GM23338 (cell line): Measurements from ENCODE around the gene ADAMTS20. TPM values are rescaled to one million over a fixed set of nuclear protein-coding genes. Genes with fewer than 3 reads are reported as not detected.
A peak's percentile ranks its signal among the peaks of the same experiment; 100 is the strongest.

ENCODE experiments used
- ATAC-seq: fragments of 200-7000 bp; cut with Tn5 transposase; 3 replicates; pipeline ENCODE4 v1.9.1; 2020
- DNase-seq: peaks from one replicate; pipeline ENCODE4 v3.0.0-alpha.2; 2015; ENCODE audit warnings: low spot score
- H2AFZ ChIP-seq: fragments of 200-600 bp; sonication (generic); 2 replicates; pipeline ENCODE4 v1.8.0; 2016; ENCODE audit warnings: antibody characterized with exemption, mild to moderate bottlenecking, moderate library complexity
- H3F3A ChIP-seq: fragments of 200-600 bp; sonication (generic); replicated peaks from 2 replicates; pipeline ENCODE4 v1.8.0; 2017; ENCODE audit warnings: antibody characterized with exemption, mixed run types, low read depth
- H3K27ac ChIP-seq: fragments of 200-600 bp; sonication (generic); 2 replicates; pipeline ENCODE4 v1.6.1; 2016; ENCODE audit warnings: low read depth
- H3K27me3 ChIP-seq: fragments of 200-600 bp; sonication (generic); 2 replicates; pipeline ENCODE4 v1.8.0; 2016; ENCODE audit warnings: mild to moderate bottlenecking, mixed run types, moderate library complexity; ENCODE audit not compliant: insufficient read depth
- H3K36me3 ChIP-seq: fragments of 200-600 bp; sonication (generic); 2 replicates; pipeline ENCODE4 v1.8.0; 2016; ENCODE audit warnings: mild to moderate bottlenecking; ENCODE audit not compliant: insufficient read depth
- H3K4me1 ChIP-seq: fragments of 200-600 bp; sonication (generic); 2 replicates; pipeline ENCODE4 v1.8.0; 2016; ENCODE audit warnings: mild to moderate bottlenecking, moderate library complexity; ENCODE audit not compliant: insufficient read depth
- H3K4me2 ChIP-seq: fragments of 200-600 bp; sonication (generic); 2 replicates; pipeline ENCODE4 v1.7.1; 2017; ENCODE audit warnings: mixed run types
- H3K4me3 ChIP-seq: fragments of 200-600 bp; sonication (generic); 2 replicates; pipeline ENCODE4 v1.6.1; 2016; ENCODE audit warnings: mixed run types
- H3K79me2 ChIP-seq: fragments of 200-600 bp; sonication (generic); replicated peaks from 2 replicates; pipeline ENCODE4 v1.8.0; 2017; ENCODE audit warnings: mild to moderate bottlenecking; ENCODE audit not compliant: insufficient read depth
- H3K9me2 ChIP-seq: fragments of 200-600 bp; sonication (generic); 2 replicates; pipeline ENCODE4 v1.8.0; 2017; ENCODE audit not compliant: insufficient read depth
- H4K20me1 ChIP-seq: fragments of 200-600 bp; sonication (generic); replicated peaks from 2 replicates; pipeline ENCODE4 v1.8.0; 2017; ENCODE audit warnings: mild to moderate bottlenecking; ENCODE audit not compliant: insufficient read depth
- H3K27ac Mint-ChIP-seq: 2 replicates; pipeline ENCODE4 v1.8.0; 2020; ENCODE audit warnings: inconsistent platforms, mild to moderate bottlenecking, moderate library complexity, mixed read lengths
- H3K27me3 Mint-ChIP-seq: 3 replicates; pipeline ENCODE4 v1.8.0; 2022; ENCODE audit warnings: low read depth, mild to moderate bottlenecking, moderate library complexity, mixed read lengths, inconsistent platforms; ENCODE audit not compliant: insufficient read depth, poor library complexity
- H3K36me3 Mint-ChIP-seq: 3 replicates; pipeline ENCODE4 v1.8.0; 2021; ENCODE audit warnings: low read depth, mild to moderate bottlenecking, inconsistent platforms, moderate library complexity, mixed read lengths
- H3K4me1 Mint-ChIP-seq: 3 replicates; pipeline ENCODE4 v1.8.0; 2020; ENCODE audit warnings: mild to moderate bottlenecking, inconsistent platforms, mixed read lengths
- H3K4me3 Mint-ChIP-seq: 3 replicates; pipeline ENCODE4 v1.8.0; 2021; ENCODE audit warnings: moderate library complexity, mild to moderate bottlenecking, inconsistent platforms, mixed read lengths
- H3K9me3 Mint-ChIP-seq: 3 replicates; pipeline ENCODE4 v1.8.0; 2020; ENCODE audit warnings: moderate library complexity, mild to moderate bottlenecking, inconsistent platforms, mixed read lengths
- ETS1 ChIP-seq: IDR thresholded peaks from 2 replicates; pipeline ENCODE4 v1.6.1; 2016; ENCODE audit warnings: antibody characterized with exemption
- EZH2 ChIP-seq: fragments of 200-600 bp; sonication (generic); IDR thresholded peaks from one replicate; pipeline ENCODE4 v1.8.0; 2017; ENCODE audit warnings: antibody characterized with exemption, mild to moderate bottlenecking, low read depth; ENCODE audit not compliant: unreplicated experiment
- JUNB ChIP-seq: IDR thresholded peaks from one replicate; pipeline ENCODE4 v1.6.1; 2016; ENCODE audit warnings: antibody characterized with exemption; ENCODE audit not compliant: unreplicated experiment
- NANOG ChIP-seq: IDR thresholded peaks from 2 replicates; pipeline ENCODE4 v1.6.1; 2016; ENCODE audit warnings: antibody characterized with exemption, borderline replicate concordance
- POLR2AphosphoS5 ChIP-seq: IDR thresholded peaks from 2 replicates; pipeline ENCODE4 v1.6.1; 2016; ENCODE audit warnings: antibody characterized with exemption, low read depth
- STAT1 ChIP-seq: IDR thresholded peaks from one replicate; pipeline ENCODE4 v1.6.1; 2016; ENCODE audit warnings: antibody characterized with exemption; ENCODE audit not compliant: unreplicated experiment
- ZNF114 ChIP-seq: fragments of 250-450 bp; sonication (Bioruptor Pico); IDR thresholded peaks from 2 replicates; pipeline ENCODE4 v1.5.0; 2020; ENCODE audit warnings: mild to moderate bottlenecking, moderate library complexity
- ZNF331 ChIP-seq: fragments of 250-450 bp; sonication (Bioruptor Pico); IDR thresholded peaks from 2 replicates; pipeline ENCODE4 v1.5.0; 2020; ENCODE audit warnings: low read depth, mild to moderate bottlenecking, moderate library complexity
- polyA plus RNA-seq: library from polyadenylated mRNA; unstranded; fragments of >200 nt; fragmentation: Nextera tagmentation; extraction: Ambion mirVana; gene quantifications from 2 replicates; pipeline ENCODE4 v1.2.1, GENCODE V29; 2016
- total RNA-seq: library from RNA; depleted of rRNA; stranded (reverse); fragments of >200 nt; shearing (Covaris generic); gene quantifications from 2 replicates; pipeline ENCODE4 v1.2.3, GENCODE V29; 2014
- TF ChIP-seq, protein P1 (sequence below): IDR thresholded peaks from one replicate; pipeline ENCODE4 v1.6.1; 2018; ENCODE audit warnings: antibody characterized with exemption; ENCODE audit not compliant: unreplicated experiment

Gene ADAMTS20
- total and polyA plus RNA-seq, 2 experiments from 2014 or later: 2.0 to 9.3 TPM

GRCh38 chr12:43551279-43551970, 578 bp downstream of the ADAMTS20 start (continued):
- TF ChIP-seq POLR2AphosphoS5: no peak
- TF ChIP-seq NANOG: no peak
- no peak for TF ChIP-seq STAT1

DNA sequence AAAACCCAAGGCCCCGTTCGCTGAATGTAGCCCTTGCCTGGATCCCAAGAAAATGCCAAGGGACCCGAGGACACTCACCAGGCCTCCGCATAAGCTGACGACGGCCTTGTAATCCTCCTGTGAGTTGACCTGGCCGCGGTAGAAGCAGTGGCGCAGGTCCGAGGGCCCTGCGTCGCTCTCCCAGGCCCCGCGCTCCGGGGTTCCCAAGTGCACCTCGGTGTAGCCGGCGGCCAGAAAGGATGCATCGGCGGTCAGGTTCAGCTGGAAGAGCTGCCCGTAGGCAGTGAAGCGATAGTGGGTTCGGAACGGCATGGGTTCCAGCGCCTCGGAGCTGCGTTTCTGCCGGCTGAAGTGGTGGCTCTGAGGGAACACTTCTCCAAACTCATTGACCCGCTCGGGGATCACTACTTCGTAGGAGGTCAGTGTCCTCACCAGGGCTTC, 1.2 kb downstream of the ADAMTS20 start:
- DNase-seq: peak; percentile 56
- H3K4me2 ChIP-seq: peak overlapping the region; percentile 91

GRCh38 chr12:43544703-43545102, 7.3 kb downstream of the ADAMTS20 start:
- peaks cover 6% of the 10 kb centered on the region for H3K27me3 ChIP-seq
- H3K9me3 Mint-ChIP-seq: no peaks in the 10 kb centered on the region
- no peak overlapping the region for H3K4me3 ChIP-seq
- H3K27ac Mint-ChIP-seq: no peak overlapping the region
- no peaks in the 10 kb centered on the region for H3K36me3 Mint-ChIP-seq
- no peaks in the 10 kb centered on the region for H3K4me1 ChIP-seq
- H2AFZ ChIP-seq: no peak overlapping the region
- peaks cover 4% of the 10 kb centered on the region; the same call in 1 of the 2 replicates for H3K36me3 ChIP-seq
- H3K4me2 ChIP-seq: no peak overlapping the region
- H3F3A ChIP-seq: no peaks in the 10 kb centered on the region
- H3K9me2 ChIP-seq: no peaks in the 10 kb centered on the region
- H4K20me1 ChIP-seq: 0 out of 2 replicates have a peak, but pooled peaks cover 3% of the 10 kb centered on the region
- H3K79me2 ChIP-seq: peaks cover 28% of the 10 kb centered on the region
- H3K27me3 Mint-ChIP-seq: no peaks in the 10 kb centered on the region
- H3K27ac ChIP-seq: no peak overlapping the region
- ATAC-seq (no peak), DNase-seq (no peak)
- H3K4me3 Mint-ChIP-seq: no peak overlapping the region
- H3K4me1 Mint-ChIP-seq: peaks cover 2% of the 10 kb centered on the region; the same call in 1 of the 3 replicates
- TF ChIP-seq JUNB: no peak
- no peak for TF ChIP-seq ZNF114 (CRISPR knock-in tag)
- TF ChIP-seq EZH2: no peak
- TF ChIP-seq, protein P1, sequence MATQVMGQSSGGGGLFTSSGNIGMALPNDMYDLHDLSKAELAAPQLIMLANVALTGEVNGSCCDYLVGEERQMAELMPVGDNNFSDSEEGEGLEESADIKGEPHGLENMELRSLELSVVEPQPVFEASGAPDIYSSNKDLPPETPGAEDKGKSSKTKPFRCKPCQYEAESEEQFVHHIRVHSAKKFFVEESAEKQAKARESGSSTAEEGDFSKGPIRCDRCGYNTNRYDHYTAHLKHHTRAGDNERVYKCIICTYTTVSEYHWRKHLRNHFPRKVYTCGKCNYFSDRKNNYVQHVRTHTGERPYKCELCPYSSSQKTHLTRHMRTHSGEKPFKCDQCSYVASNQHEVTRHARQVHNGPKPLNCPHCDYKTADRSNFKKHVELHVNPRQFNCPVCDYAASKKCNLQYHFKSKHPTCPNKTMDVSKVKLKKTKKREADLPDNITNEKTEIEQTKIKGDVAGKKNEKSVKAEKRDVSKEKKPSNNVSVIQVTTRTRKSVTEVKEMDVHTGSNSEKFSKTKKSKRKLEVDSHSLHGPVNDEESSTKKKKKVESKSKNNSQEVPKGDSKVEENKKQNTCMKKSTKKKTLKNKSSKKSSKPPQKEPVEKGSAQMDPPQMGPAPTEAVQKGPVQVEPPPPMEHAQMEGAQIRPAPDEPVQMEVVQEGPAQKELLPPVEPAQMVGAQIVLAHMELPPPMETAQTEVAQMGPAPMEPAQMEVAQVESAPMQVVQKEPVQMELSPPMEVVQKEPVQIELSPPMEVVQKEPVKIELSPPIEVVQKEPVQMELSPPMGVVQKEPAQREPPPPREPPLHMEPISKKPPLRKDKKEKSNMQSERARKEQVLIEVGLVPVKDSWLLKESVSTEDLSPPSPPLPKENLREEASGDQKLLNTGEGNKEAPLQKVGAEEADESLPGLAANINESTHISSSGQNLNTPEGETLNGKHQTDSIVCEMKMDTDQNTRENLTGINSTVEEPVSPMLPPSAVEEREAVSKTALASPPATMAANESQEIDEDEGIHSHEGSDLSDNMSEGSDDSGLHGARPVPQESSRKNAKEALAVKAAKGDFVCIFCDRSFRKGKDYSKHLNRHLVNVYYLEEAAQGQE: peak; percentile 51

More for the DNA sequence above, 1.2 kb downstream of the ADAMTS20 start:
- Histone ChIP-seq H3K9me2 (no peaks in the 10 kb centered on the region), H3K4me3 (peak overlapping the region; percentile 79), H3K4me1 (peaks cover 5% of the 10 kb centered on the region; the same call in 1 of the 2 replicates), H3F3A (no peaks in the 10 kb centered on the region), H3K27me3 (peaks cover 26% of the 10 kb centered on the region), H2AFZ (peak overlapping the region; percentile 93), H4K20me1 (peaks cover 3% of the 10 kb centered on the region; the same call in 1 of the 2 replicates), H3K27ac (no peak overlapping the region), H3K36me3 (peaks cover 4% of the 10 kb centered on the region; the same call in 1 of the 2 replicates), H3K79me2 (peaks cover 28% of the 10 kb centered on the region)
- peaks cover 11% of the 10 kb centered on the region for H3K4me1 Mint-ChIP-seq
- TF ChIP-seq EZH2 (no peak), ETS1 (no peak), ZNF331 (CRISPR knock-in tag) (no peak), POLR2AphosphoS5 (no peak), STAT1 (no peak)
- peaks cover 5% of the 10 kb centered on the region; the same call in 2 of the 3 replicates for H3K36me3 Mint-ChIP-seq
- peak; percentile 30 for ATAC-seq
- H3K27ac Mint-ChIP-seq: no peak overlapping the region
- H3K27me3 Mint-ChIP-seq: peaks cover 22% of the 10 kb centered on the region
- H3K4me3 Mint-ChIP-seq: peak overlapping the region; percentile 93
- peaks cover 6% of the 10 kb centered on the region for H3K9me3 Mint-ChIP-seq
